ENCODE results near the gene ZNF304.
A peak's percentile ranks its signal among the peaks of the same experiment; 100 is the strongest.

ZNF304 gene

DNA sequence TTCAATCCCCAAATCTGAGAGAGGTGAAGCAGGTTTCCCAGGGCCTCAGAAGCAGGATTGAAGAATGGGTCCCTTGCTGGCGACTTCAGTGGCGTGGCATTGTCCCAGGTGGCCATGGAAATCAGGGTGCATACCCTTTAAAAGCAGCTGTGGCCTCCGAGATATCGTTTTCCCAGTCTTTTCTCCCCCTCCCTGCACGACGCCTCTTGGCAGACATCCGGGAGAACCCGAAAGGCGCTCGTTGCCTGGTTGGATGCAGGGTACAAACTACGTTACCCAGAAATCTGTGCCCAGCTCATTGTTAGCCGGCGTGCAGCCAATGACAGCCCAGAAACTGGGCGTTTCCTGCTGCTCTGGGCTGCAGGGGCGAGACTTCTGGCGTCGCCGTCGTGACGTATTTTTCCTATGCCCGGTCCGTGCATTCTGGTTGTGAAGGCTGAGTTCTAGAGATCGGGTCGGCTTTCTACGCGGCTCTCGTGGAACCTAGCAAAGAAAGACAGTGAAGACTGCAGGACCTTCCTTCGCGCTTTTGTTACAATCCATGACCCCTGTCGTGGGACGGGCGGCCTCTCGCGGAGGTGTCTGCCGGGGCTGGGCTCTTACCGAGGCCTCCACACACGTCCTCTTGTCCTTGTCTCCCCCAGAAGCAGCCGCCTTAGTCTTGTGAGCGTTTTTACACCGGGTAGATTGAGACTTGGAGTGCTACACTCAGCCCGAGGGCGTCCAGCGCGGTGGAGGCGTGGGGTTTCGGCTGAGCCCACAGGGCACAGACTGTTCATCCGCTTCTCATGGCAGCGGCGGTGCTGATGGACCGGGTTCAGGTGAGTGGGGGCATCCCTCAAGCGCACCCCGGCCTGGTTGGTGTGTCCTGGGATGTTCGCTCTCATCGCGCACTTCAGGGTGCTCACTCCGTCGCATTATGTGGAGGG lies at the start of gene ZNF304:
ZNF304 (plus strand) TSS at position 395 of the 929 bp plus-strand sequence; CDS start at position 789, 394 bp downstream.
- peak within 1 kb of the TSS; percentile 82 for H3K27ac ChIP-seq (ENCODE audit: low read length)
- peaks cover 24% of the 10 kb centered on the region for H3K4me1 ChIP-seq (ENCODE audit: control insufficient read depth, insufficient read depth, low read length)
- H3K4me3 ChIP-seq (ENCODE audit: low read length in 2 of 2), result peak within 1 kb of the TSS; percentile 96 to 100
- H3K9ac ChIP-seq (ENCODE audit: low read length in 2 of 2), result peak within 1 kb of the TSS; percentile 92 to 98
- peaks cover 26 to 33% of the 10 kb centered on the region in 2 donors for H3K36me3 ChIP-seq (ENCODE audit: control insufficient read depth in 2 of 2, insufficient read depth in 2 of 2, low read length in 2 of 2)
- peaks cover 11 to 12% of the 10 kb centered on the region in 2 donors for H3K9me3 ChIP-seq (ENCODE audit: control insufficient read depth in 2 of 2, low read length in 2 of 2)
- H3K27me3 ChIP-seq (ENCODE audit: control insufficient read depth in 1 of 2, insufficient read depth in 2 of 2, low read length in 2 of 2), result no peaks in the 10 kb centered on the region

- no peak overlapping the region for H3K27ac ChIP-seq (ENCODE audit: low read length)
- no peaks in the 10 kb centered on the region for H3K9me3 ChIP-seq (ENCODE audit: control insufficient read depth in 2 of 2, low read length in 2 of 2)
- peaks cover 3% of the 10 kb centered on the region for H3K4me1 ChIP-seq (ENCODE audit: control insufficient read depth, insufficient read depth, low read length)
Observed at GRCh38 chr19:57302020-57302465, 49.0 kb upstream of the ZNF304 start.

GRCh38 chr19:57302727-57303401 lies 48.2 kb upstream of the ZNF304 start:
- H3K9ac ChIP-seq (ENCODE audit: low read length in 2 of 2), result no peak overlapping the region
- peaks cover 3% of the 10 kb centered on the region for H3K4me1 ChIP-seq (ENCODE audit: control insufficient read depth, insufficient read depth, low read length)
- H3K36me3 ChIP-seq (ENCODE audit: control insufficient read depth in 2 of 2, insufficient read depth in 2 of 2, low read length in 2 of 2), result peaks cover 13 to 15% of the 10 kb centered on the region in 2 donors
- no peak overlapping the region for H3K4me3 ChIP-seq (ENCODE audit: low read length in 2 of 2)
- H3K9me3 ChIP-seq (ENCODE audit: control insufficient read depth in 2 of 2, low read length in 2 of 2), result no peaks in the 10 kb centered on the region
- no peak overlapping the region for H3K27ac ChIP-seq (ENCODE audit: low read length)
- no peaks in the 10 kb centered on the region for H3K27me3 ChIP-seq (ENCODE audit: control insufficient read depth in 1 of 2, insufficient read depth in 2 of 2, low read length in 2 of 2)

More at GRCh38 chr19:57302020-57302465, 49.0 kb upstream of the ZNF304 start:
- H3K36me3 ChIP-seq (ENCODE audit: control insufficient read depth in 2 of 2, insufficient read depth in 2 of 2, low read length in 2 of 2), result peaks cover 13 to 15% of the 10 kb centered on the region in 2 donors
- no peak overlapping the region for H3K9ac ChIP-seq (ENCODE audit: low read length in 2 of 2)
- H3K4me3 ChIP-seq (ENCODE audit: low read length in 2 of 2), result no peak overlapping the region
- H3K27me3 ChIP-seq (ENCODE audit: control insufficient read depth in 1 of 2, insufficient read depth in 2 of 2, low read length in 2 of 2), result no peaks in the 10 kb centered on the region

- H3K27ac ChIP-seq (ENCODE audit: low read length), result no peak overlapping the region
- peaks cover 12 to 13% of the 10 kb centered on the region in 2 donors for H3K36me3 ChIP-seq (ENCODE audit: control insufficient read depth in 2 of 2, insufficient read depth in 2 of 2, low read length in 2 of 2)
- H3K4me3 ChIP-seq (ENCODE audit: low read length in 2 of 2), result no peak overlapping the region
- no peaks in the 10 kb centered on the region for H3K27me3 ChIP-seq (ENCODE audit: control insufficient read depth in 1 of 2, insufficient read depth in 2 of 2, low read length in 2 of 2)
- H3K4me1 ChIP-seq (ENCODE audit: control insufficient read depth, insufficient read depth, low read length), result peaks cover 3% of the 10 kb centered on the region
- H3K9me3 ChIP-seq (ENCODE audit: control insufficient read depth in 2 of 2, low read length in 2 of 2), result no peaks in the 10 kb centered on the region
- no peak overlapping the region for H3K9ac ChIP-seq (ENCODE audit: low read length in 2 of 2)
Observed at GRCh38 chr19:57305056-57305455, 46.0 kb upstream of the ZNF304 start.

- Histone ChIP-seq H3K27ac (ENCODE audit: low read length) (no peak overlapping the region), H3K4me3 (ENCODE audit: low read length in 2 of 2) (no peak overlapping the region), H3K36me3 (ENCODE audit: control insufficient read depth in 2 of 2, insufficient read depth in 2 of 2, low read length in 2 of 2) (peaks cover 0 to 2% of the 10 kb centered on the region in 2 donors), H3K9ac (ENCODE audit: low read length in 2 of 2) (no peak overlapping the region), H3K9me3 (ENCODE audit: control insufficient read depth in 2 of 2, low read length in 2 of 2) (no peaks in the 10 kb centered on the region), H3K27me3 (ENCODE audit: control insufficient read depth in 1 of 2, insufficient read depth in 2 of 2, low read length in 2 of 2) (no peaks in the 10 kb centered on the region), H3K4me1 (ENCODE audit: control insufficient read depth, insufficient read depth, low read length) (no peaks in the 10 kb centered on the region)
Observed at GRCh38 chr19:57308514-57308913, 42.6 kb upstream of the ZNF304 start.

- Histone ChIP-seq H3K9ac (ENCODE audit: low read length in 2 of 2) (no peak overlapping the region), H3K36me3 (ENCODE audit: control insufficient read depth in 2 of 2, insufficient read depth in 2 of 2, low read length in 2 of 2) (no peaks in the 10 kb centered on the region), H3K4me3 (ENCODE audit: low read length in 2 of 2) (no peak overlapping the region), H3K27ac (ENCODE audit: low read length) (no peak overlapping the region), H3K27me3 (ENCODE audit: control insufficient read depth in 1 of 2, insufficient read depth in 2 of 2, low read length in 2 of 2) (no peaks in the 10 kb centered on the region), H3K4me1 (ENCODE audit: control insufficient read depth, insufficient read depth, low read length) (no peaks in the 10 kb centered on the region), H3K9me3 (ENCODE audit: control insufficient read depth in 2 of 2, low read length in 2 of 2) (no peaks in the 10 kb centered on the region)
Observed at GRCh38 chr19:57310792-57311191, 40.3 kb upstream of the ZNF304 start.

- Histone ChIP-seq H3K9ac (ENCODE audit: low read length in 2 of 2) (no peak overlapping the region), H3K36me3 (ENCODE audit: control insufficient read depth in 2 of 2, insufficient read depth in 2 of 2, low read length in 2 of 2) (no peaks in the 10 kb centered on the region), H3K27me3 (ENCODE audit: control insufficient read depth in 1 of 2, insufficient read depth in 2 of 2, low read length in 2 of 2) (peaks cover 0 to 4% of the 10 kb centered on the region in 2 donors), H3K4me3 (ENCODE audit: low read length in 2 of 2) (no peak overlapping the region), H3K27ac (ENCODE audit: low read length) (no peak overlapping the region), H3K9me3 (ENCODE audit: control insufficient read depth in 2 of 2, low read length in 2 of 2) (no peaks in the 10 kb centered on the region), H3K4me1 (ENCODE audit: control insufficient read depth, insufficient read depth, low read length) (no peaks in the 10 kb centered on the region)
Observed at GRCh38 chr19:57314146-57314545, 36.9 kb upstream of the ZNF304 start.

- no peak overlapping the region for H3K27ac ChIP-seq (ENCODE audit: low read length)
- H3K4me1 ChIP-seq (ENCODE audit: control insufficient read depth, insufficient read depth, low read length), result peaks cover 18% of the 10 kb centered on the region
- H3K9ac ChIP-seq (ENCODE audit: low read length in 2 of 2), result no peak overlapping the region
- H3K4me3 ChIP-seq (ENCODE audit: low read length in 2 of 2), result peak overlapping the region in 1 of 2 donors; percentile 55
- peaks cover under 1 to 5% of the 10 kb centered on the region in 2 donors for H3K36me3 ChIP-seq (ENCODE audit: control insufficient read depth in 2 of 2, insufficient read depth in 2 of 2, low read length in 2 of 2)
- H3K27me3 ChIP-seq (ENCODE audit: control insufficient read depth in 1 of 2, insufficient read depth in 2 of 2, low read length in 2 of 2), result peaks cover 0 to 4% of the 10 kb centered on the region in 2 donors
- H3K9me3 ChIP-seq (ENCODE audit: control insufficient read depth in 2 of 2, low read length in 2 of 2), result no peaks in the 10 kb centered on the region
Observed at GRCh38 chr19:57317503-57317902, 33.6 kb upstream of the ZNF304 start.

DNA sequence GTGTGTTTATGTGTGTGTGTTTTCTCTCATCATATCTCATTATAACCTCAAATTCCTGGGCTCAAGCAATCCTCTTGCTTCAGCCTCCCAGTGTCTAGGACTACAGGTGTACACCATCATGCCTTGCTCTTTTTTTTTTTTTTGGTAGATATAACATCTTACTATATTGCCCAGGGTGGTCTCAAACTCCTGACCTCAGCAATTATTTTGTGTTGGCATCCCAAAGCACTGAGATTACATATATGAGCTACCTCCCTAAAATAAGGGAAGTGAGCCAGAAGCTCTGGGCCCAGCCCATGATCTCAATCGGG lies 31.2 kb upstream of the ZNF304 start:
- Histone ChIP-seq H3K4me3 (ENCODE audit: low read length in 2 of 2) (peak overlapping the region; percentile 75 to 92), H3K9ac (ENCODE audit: low read length in 2 of 2) (peak overlapping the region; percentile 95 to 96), H3K36me3 (ENCODE audit: control insufficient read depth in 2 of 2, insufficient read depth in 2 of 2, low read length in 2 of 2) (peaks cover 15 to 19% of the 10 kb centered on the region in 2 donors), H3K4me1 (ENCODE audit: control insufficient read depth, insufficient read depth, low read length) (peaks cover 19% of the 10 kb centered on the region), H3K27ac (ENCODE audit: low read length) (peak overlapping the region; percentile 88), H3K9me3 (ENCODE audit: control insufficient read depth in 2 of 2, low read length in 2 of 2) (peaks cover 0 to 3% of the 10 kb centered on the region in 2 donors), H3K27me3 (ENCODE audit: control insufficient read depth in 1 of 2, insufficient read depth in 2 of 2, low read length in 2 of 2) (peaks cover 0 to 4% of the 10 kb centered on the region in 2 donors)

GRCh38 chr19:57320180-57321084 lies 30.6 kb upstream of the ZNF304 start, which contains the start of gene ZNF543:
Gene ZNF543, plus strand, starts transcription at chr19:57320472. Its CDS starts 382 bp downstream, at chr19:57320854.
- Histone ChIP-seq H3K9me3 (ENCODE audit: control insufficient read depth in 2 of 2, low read length in 2 of 2) (peaks cover 3 to 4% of the 10 kb centered on the region in 2 donors), H3K27ac (ENCODE audit: low read length) (peak within 1 kb of the TSS; percentile 88), H3K9ac (ENCODE audit: low read length in 2 of 2) (peak within 1 kb of the TSS; percentile 95 to 96), H3K27me3 (ENCODE audit: control insufficient read depth in 1 of 2, insufficient read depth in 2 of 2, low read length in 2 of 2) (peaks cover 0 to 4% of the 10 kb centered on the region in 2 donors), H3K36me3 (ENCODE audit: control insufficient read depth in 2 of 2, insufficient read depth in 2 of 2, low read length in 2 of 2) (peaks cover 21 to 25% of the 10 kb centered on the region in 2 donors), H3K4me3 (ENCODE audit: low read length in 2 of 2) (peak within 1 kb of the TSS; percentile 75 to 92), H3K4me1 (ENCODE audit: control insufficient read depth, insufficient read depth, low read length) (peaks cover 19% of the 10 kb centered on the region)

All from stomach smooth muscle (tissue), 2 donors.